Activated B cell treated with CpG ODN at 0.5 μM for 24 hours (primary cell): ENCODE measurements around the gene HOXB4. TPM values are rescaled to one million over a fixed set of nuclear protein-coding genes. Genes with fewer than 3 reads are reported as not detected.

Source experiments
- ATAC-seq: fragments of 200-7000 bp; cut with Tn5 transposase; one replicate; pipeline ENCODE4 v1.10.0; 2021; ENCODE audit warnings: low read depth, mild to moderate bottlenecking, moderate library complexity
- CTCF ChIA-PET: fragments of 350-600 bp; sonication (Branson Sonifier 250); formaldehyde crosslinking; loops from one replicate; lab custom pipeline; 2021; ENCODE audit warnings: antibody characterized with exemption; lab: Charles Lee
- POLR2A ChIA-PET: fragments of 350-600 bp; sonication (Branson Sonifier 250); formaldehyde crosslinking; loops from one replicate; lab custom pipeline; 2021; ENCODE audit warnings: antibody characterized with exemption; lab: Charles Lee
- DNase-seq: peaks from one replicate; pipeline ENCODE4 v3.0.0; 2022
- H3K27ac Mint-ChIP-seq: one replicate; pipeline ENCODE4 v1.8.0; 2020; ENCODE audit warnings: mixed read lengths
- H3K27me3 Mint-ChIP-seq: one replicate; pipeline ENCODE4 v1.8.0; 2021; ENCODE audit warnings: mixed read lengths
- H3K36me3 Mint-ChIP-seq: one replicate; pipeline ENCODE4 v1.8.0; 2021; ENCODE audit warnings: low read depth, mixed read lengths
- H3K4me1 Mint-ChIP-seq: one replicate; pipeline ENCODE4 v1.8.0; 2021; ENCODE audit warnings: mixed read lengths
- H3K4me3 Mint-ChIP-seq: one replicate; pipeline ENCODE4 v1.8.0; 2020; ENCODE audit warnings: mild to moderate bottlenecking, mixed read lengths
- H3K9me3 Mint-ChIP-seq: one replicate; pipeline ENCODE4 v1.8.0; 2020; ENCODE audit warnings: mixed read lengths
- CTCF ChIP-seq: fragments of 200-600 bp; IDR thresholded peaks from one replicate; pipeline ENCODE4 v1.8.0; 2022; ENCODE audit warnings: antibody characterized with exemption, mild to moderate bottlenecking
- intact Hi-C: fragments of 100-400 bp; cut with micrococcal nuclease; formaldehyde crosslinking; loops from one replicate; pipeline ENCODE4 v1.15.1; 2024
- total RNA-seq: library from RNA; stranded (reverse); gene quantifications from 2 replicates; pipeline ENCODE4 v1.2.3, GENCODE V29; 2022

HOXB4 gene
- total RNA-seq, 1 donor from 2014 or later = 1.4 TPM

- Mint-ChIP-seq H3K9me3 (no peaks in the 10 kb centered on the region), H3K27me3 (peaks cover 14% of the 10 kb centered on the region), H3K36me3 (no peaks in the 10 kb centered on the region), H3K4me3 (no peak overlapping the region), H3K27ac (no peak overlapping the region), H3K4me1 (no peaks in the 10 kb centered on the region)
- intact Hi-C loops = no loop called here
- DNase-seq (no peak), ATAC-seq (no peak)
- ChIA-PET POLR2A (no interaction called here), CTCF (no interaction called here)
- TF ChIP-seq CTCF = no peak
These were observed 15.2 kb downstream of the HOXB4 start for GRCh38 chr17:48562934-48563333.

GRCh38 chr17:48561884-48562810, 16.0 kb downstream of the HOXB4 start:
- Mint-ChIP-seq H3K4me1 (no peaks in the 10 kb centered on the region), H3K4me3 (no peak overlapping the region), H3K9me3 (no peaks in the 10 kb centered on the region), H3K27me3 (peaks cover 18% of the 10 kb centered on the region), H3K36me3 (no peaks in the 10 kb centered on the region), H3K27ac (no peak overlapping the region)
- no peak for TF ChIP-seq CTCF
- CTCF ChIA-PET = interaction anchor here (0.9 kb wide), 1 partner anchor 21 kb away, joined by 3 read pairs; no protein-coding TSS in a partner anchor
- ATAC-seq (no peak), DNase-seq (no peak)
- intact Hi-C loops = no loop called here
- POLR2A ChIA-PET = no interaction called here

GRCh38 chr17:48559840-48560817, 18.0 kb downstream of the HOXB4 start:
- ChIA-PET CTCF (no interaction called here), POLR2A (interaction anchor here (0.7 kb wide), 1 partner anchor 79 kb away, joined by 5 read pairs; no protein-coding TSS in a partner anchor)
- no peaks in the 10 kb centered on the region for H3K36me3 Mint-ChIP-seq
- peaks cover 2% of the 10 kb centered on the region for H3K4me1 Mint-ChIP-seq
- no peak for DNase-seq
- peaks cover 32% of the 10 kb centered on the region for H3K27me3 Mint-ChIP-seq
- no peak overlapping the region for H3K4me3 Mint-ChIP-seq
- H3K27ac Mint-ChIP-seq = no peak overlapping the region
- ATAC-seq = no peak
- TF ChIP-seq CTCF = no peak
- H3K9me3 Mint-ChIP-seq = no peaks in the 10 kb centered on the region
- intact Hi-C loops = loop anchor here (5.0 kb wide), 1 partner anchor 38 kb away; no protein-coding TSS in a partner anchor

- Mint-ChIP-seq H3K9me3 (no peaks in the 10 kb centered on the region), H3K4me3 (no peak overlapping the region), H3K27me3 (peaks cover 31% of the 10 kb centered on the region), H3K27ac (no peak overlapping the region), H3K4me1 (peaks cover 4% of the 10 kb centered on the region), H3K36me3 (no peaks in the 10 kb centered on the region)
- DNase-seq (no peak), ATAC-seq (no peak)
- no peak for TF ChIP-seq CTCF
- ChIA-PET CTCF (no interaction called here), POLR2A (no interaction called here)
- intact Hi-C loops = loop anchor here (5.0 kb wide), 1 partner anchor 37 kb away; no protein-coding TSS in a partner anchor
These were observed 18.9 kb downstream of the HOXB4 start for GRCh38 chr17:48559122-48559839.
